RWPE1 (cell line): ENCODE results near the gene SDF2.

Experiments used
- CTCF ChIA-PET: fragments of 350-600 bp; sonication (Branson Sonifier 250); formaldehyde crosslinking; extraction: SDS; loops from one replicate; lab custom pipeline; 2021; lab: Yijun Ruan, JAX
- POLR2A ChIA-PET: fragments of 400-600 bp; formaldehyde crosslinking; extraction: SDS; loops from one replicate; lab custom pipeline; 2020; ENCODE audit warnings: antibody characterized with exemption; ENCODE audit not compliant: low non-redundant PET; lab: Yijun Ruan, JAX
- DNase-seq: peaks from one replicate; pipeline ENCODE4 v3.0.0; 2012; ENCODE audit warnings: low spot score
- H3K27ac ChIP-seq: fragments of 450-650 bp; 2 replicates; pipeline ENCODE4 v1.5.1; 2017
- CTCF ChIP-seq: fragments of 450-650 bp; conservative IDR thresholded peaks from 2 replicates; pipeline ENCODE4 v1.5.1; 2017; ENCODE audit warnings: low read depth, mild to moderate bottlenecking

Gene SDF2

DNA sequence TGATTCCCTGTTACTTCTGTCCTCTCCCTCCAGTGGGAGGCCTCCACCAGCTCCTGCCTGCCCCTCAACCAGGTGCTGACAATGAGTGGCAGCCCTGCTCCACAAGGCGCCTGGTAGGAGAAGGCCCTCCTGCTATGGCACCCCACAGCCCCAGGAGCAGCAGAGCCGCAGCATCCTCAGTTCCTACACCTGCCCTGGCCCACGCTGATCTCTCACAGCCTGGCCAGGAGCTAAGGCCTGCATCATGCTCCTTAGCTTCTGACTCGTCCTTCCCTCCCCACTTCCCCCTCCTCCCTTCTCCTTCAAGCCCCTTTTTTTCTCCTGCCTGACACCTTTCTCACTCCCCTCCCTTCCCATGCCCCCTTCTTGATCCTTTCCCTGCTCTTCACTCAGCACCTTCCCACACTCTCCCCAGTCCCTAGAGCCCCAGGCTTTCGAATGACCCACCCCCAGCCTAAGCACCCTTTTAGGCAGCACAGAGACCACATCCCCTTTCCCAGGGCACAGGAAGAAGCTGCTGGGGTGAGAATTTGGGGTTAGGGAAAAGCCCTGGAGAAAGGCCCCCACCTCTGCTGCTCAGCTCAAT lies 43.5 kb upstream of the SDF2 start:
- H3K27ac ChIP-seq: peak overlapping the region; percentile 51
- no peak for DNase-seq
- TF ChIP-seq CTCF: no peak
- CTCF ChIA-PET: interaction anchor here (0.5 to 0.6 kb wide), 2 partner anchors 81 to 1428 kb away, joined by 3 to 4 read pairs; no protein-coding TSS in a partner anchor
- POLR2A ChIA-PET: interaction anchor here (0.6 kb wide), 1 partner anchor 1823 kb away, joined by 7 read pairs; no protein-coding TSS in a partner anchor

DNA sequence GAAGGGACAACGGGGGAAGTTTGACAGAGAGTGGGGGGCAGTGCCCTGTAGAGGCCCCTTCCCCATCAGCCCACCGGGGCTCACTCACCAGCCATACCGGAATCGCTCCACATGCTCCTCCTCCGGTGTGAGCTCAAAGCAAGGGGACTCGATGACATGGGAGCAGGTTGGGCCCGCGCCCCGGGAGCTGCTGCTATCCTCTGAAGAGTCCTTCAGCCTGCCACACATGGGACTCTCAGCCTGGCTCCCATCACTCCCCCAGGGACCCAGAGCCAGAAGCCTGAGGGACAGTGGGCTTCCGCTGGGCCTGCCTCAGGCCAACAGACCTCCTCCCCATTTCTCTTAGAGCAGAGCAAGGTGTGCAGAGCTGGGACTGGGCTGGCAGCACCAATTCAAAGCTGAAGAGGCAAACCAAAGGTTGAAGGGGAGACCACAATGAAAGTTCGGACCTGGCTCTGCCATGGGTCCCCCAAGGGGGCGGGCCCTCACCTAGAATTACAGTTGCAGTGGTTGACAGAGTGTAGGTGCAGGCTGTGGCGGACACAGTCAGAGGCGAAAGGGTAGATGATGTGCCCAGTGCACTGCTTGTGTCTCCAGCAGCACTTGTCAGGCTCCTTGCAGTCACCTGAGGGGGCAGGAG lies 42.6 kb upstream of the SDF2 start:
- H3K27ac ChIP-seq: peak overlapping the region; percentile 51
- DNase-seq: no peak
- TF ChIP-seq CTCF: no peak
- CTCF ChIA-PET: interaction anchor here (0.5 to 0.7 kb wide), 3 partner anchors 8 to 1428 kb away, joined by 3 to 4 read pairs (median 4); no protein-coding TSS in a partner anchor
- POLR2A ChIA-PET: no interaction called here

- H3K27ac ChIP-seq: peak overlapping the region; percentile 51
- DNase-seq: no peak
- ChIA-PET POLR2A (no interaction called here), CTCF (interaction anchor here (0.7 kb wide), 1 partner anchor 9 kb away, joined by 4 read pairs; no protein-coding TSS in a partner anchor)
- no peak for TF ChIP-seq CTCF
Measured at GRCh38 chr17:28703552-28704218, 42.0 kb upstream of the SDF2 start.

DNA sequence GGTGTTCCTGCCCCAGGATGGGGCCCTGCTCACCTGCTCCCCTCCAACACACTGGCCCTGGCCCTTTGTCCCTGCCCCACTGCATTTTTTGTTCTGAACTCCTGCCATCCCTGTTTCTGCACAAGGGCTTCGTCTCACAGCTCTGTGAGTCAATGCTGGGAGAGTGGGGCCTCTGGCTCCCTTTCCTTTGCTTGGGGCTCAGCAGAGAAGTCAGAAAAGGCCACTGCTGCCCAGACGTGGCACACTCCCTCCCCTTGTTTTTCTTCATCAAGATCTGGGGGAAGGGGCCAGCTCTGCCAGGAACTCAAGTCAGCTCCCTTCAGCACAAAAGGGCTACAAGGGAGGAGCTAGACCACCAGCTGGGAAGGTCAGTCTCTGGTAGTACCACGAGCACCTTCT lies 41.0 kb upstream of the SDF2 start:
- POLR2A ChIA-PET: no interaction called here
- TF ChIP-seq CTCF: no peak
- H3K27ac ChIP-seq: peak overlapping the region; percentile 51
- CTCF ChIA-PET: no interaction called here
- no peak for DNase-seq

GRCh38 chr17:28702026-28702751 lies 40.5 kb upstream of the SDF2 start:
- DNase-seq: no peak
- H3K27ac ChIP-seq: peak overlapping the region; percentile 51
- POLR2A ChIA-PET: interaction anchor here (0.6 kb wide), 1 partner anchor 52 kb away, joined by 7 read pairs; no protein-coding TSS in a partner anchor
- CTCF ChIA-PET: no interaction called here
- no peak for TF ChIP-seq CTCF
